Heart left ventricle (tissue), 16 donors: ENCODE measurements around the gene COPRS. TPM values are rescaled to one million over a fixed set of nuclear protein-coding genes. Genes with fewer than 3 reads are reported as not detected.
"Not testable (repeated sequence)": the region's sequence is repeated elsewhere in the genome, so short reads cannot be mapped to it uniquely, and the experiment has no call there.

ENCODE experiments used
- ATAC-seq, 4 donors: fragments of 200-7000 bp; cut with Tn5 transposase; one replicate each; pipeline ENCODE4 v1.9.1; 2020 to 2022; ENCODE audit warnings: moderate library complexity in 4 of 4, mild to moderate bottlenecking in 3 of 4, moderate number of reproducible peaks in 1 of 4
- DNase-seq, 5 donors: peaks; one replicate each; pipeline ENCODE4 v3.0.0-alpha.2; 2020
- H3K27ac ChIP-seq, 12 donors: fragments of 200-600 bp; sonication (generic) in 4 of 12; one replicate each; pipeline versions ENCODE4 v1.5.0 to v1.8.0; 2016 to 2022; ENCODE audit warnings: mild to moderate bottlenecking in 2 of 12
- H3K27me3 ChIP-seq, 9 donors: fragments of 200-600 bp; sonication (generic) in 2 of 9; one replicate each; pipeline versions ENCODE4 v1.5.1 to v1.8.0; 2016 to 2022; ENCODE audit warnings: mild to moderate bottlenecking in 3 of 9
- H3K36me3 ChIP-seq, 9 donors: fragments of 200-600 bp; sonication (generic) in 2 of 9; one replicate each; pipeline versions ENCODE4 v1.5.0 to v1.8.0; 2018 to 2022; ENCODE audit warnings: mild to moderate bottlenecking in 2 of 9
- H3K4me1 ChIP-seq, 12 donors: fragments of 200-600 bp; sonication (generic) in 4 of 12; one replicate each; pipeline versions ENCODE4 v1.5.0 to v1.8.0; 2016 to 2022; ENCODE audit warnings: mild to moderate bottlenecking in 3 of 12
- H3K4me3 ChIP-seq, 12 donors: fragments of 200-600 bp; sonication (generic) in 4 of 12; one replicate each; pipeline versions ENCODE4 v1.5.0 to v1.8.0; 2017 to 2022; ENCODE audit warnings: mild to moderate bottlenecking in 9 of 12, moderate library complexity in 4 of 12
- H3K9me3 ChIP-seq, 12 donors: fragments of 200-600 bp; sonication (generic) in 4 of 12; one replicate each; pipeline versions ENCODE4 v1.5.0 to v1.8.0; 2016 to 2022; ENCODE audit warnings: mild to moderate bottlenecking in 1 of 12
- CTCF ChIP-seq, 12 donors: fragments of 200-600 bp; sonication (generic) in 4 of 12; IDR thresholded peaks; one replicate each; pipeline versions ENCODE4 v1.5.0 to v1.8.0; 2018 to 2022; ENCODE audit warnings: antibody characterized with exemption in 12 of 12, mild to moderate bottlenecking in 5 of 12
- POLR2A ChIP-seq, 2 donors: fragments of 450-650 bp; IDR thresholded peaks; one replicate each; pipeline ENCODE4 v1.6.1; 2017; ENCODE audit warnings: antibody characterized with exemption in 2 of 2, mild to moderate bottlenecking in 2 of 2, moderate library complexity in 2 of 2
- WGBS, 4 donors: extraction: QIAGEN DNeasy Blood & Tissue Kit in 2 of 4; methylation state at CpG; one replicate each; pipeline versions ENCODE4 v1.1.5 to v1.1.7; 2013 to 2018; 5-methylcytosine and 5-hydroxymethylcytosine counted together
- intact Hi-C, 10 donors: fragments of 100-400 bp; cut with DNase I; formaldehyde crosslinking; loops; one replicate each; pipeline versions ENCODE4 v1.11.1 to v1.14.2; 2022
- polyA plus RNA-seq, 2 donors: library from polyadenylated mRNA; stranded (reverse); fragments of 200-250 nt; gene quantifications; one replicate each; pipeline ENCODE4 v1.2.3, GENCODE V29; 2013
- total RNA-seq, 9 donors: library from RNA; depleted of rRNA in 2 of 9; stranded (reverse); fragments of >200 nt in 2 of 9; fragmentation: NEBNext Ultra II Directional in 3 of 9; extraction: Animal tissue kit (Norgen Biotek cat#: 25700) in 3 of 9; gene quantifications; one replicate each; pipeline versions ENCODE4 v1.1.0 to v1.2.4, GENCODE V29; 2016 to 2023
- donor health status: ischemic (EF 13 %, LVEDD 7.1; RV severe dilation, severe dysfunction).
- donor health status: healthy with polysubstance abuse.
- donor health status: DM: no; HTN: yes; CAD: no.
- donor health status: DM: no; HTN: no; CAD: no.
- donor health status: ischemic (EF 25% LVEDD 6.9; RV normal size, moderate dysfunction).
- donor health status: ischemic (EF 25% LVEDD 5.7; RV mildly dilated, moderate dysfunction).
- donor health status: healthy.
- donor health status: DM: yes; HTN: yes; CAD: no.
- donor health status: ischemic (EF 35%, LVEDD 5.7; RV mildly dilated, moderate dysfunction).
- donor health status: nonischemic (EF 11% LVEDD 7.7; RV severe dilation, severe dysfunction).
- donor health status: DM: yes; HTN: yes; CAD: no.
- donor health status: PGD.
- donor health status: ischemic (EF 29% LVEDD 5.4; RV normal size, mild dysfunction).
- donor health status: nonischemic (EF 23%, LVEDD 6.1; RV moderate dilation, normal function).

Gene COPRS
- total and polyA plus RNA-seq, 11 donors, result 39.9 to 104 (median 54.3) TPM

- ATAC-seq (no peak), DNase-seq (no peak)
- Histone ChIP-seq H3K36me3 (no peaks in the 10 kb centered on the region), H3K4me1 (peaks cover 0 to 9% (median 0%) of the 10 kb centered on the region in 12 donors), H3K27ac (no peak overlapping the region), H3K9me3 (no peaks in the 10 kb centered on the region), H3K4me3 (no peak overlapping the region), H3K27me3 (no peaks in the 10 kb centered on the region)
- TF ChIP-seq POLR2A (IDR thresholded peaks at IDR 0.05), result no peak
- TF ChIP-seq CTCF (IDR thresholded peaks at IDR 0.05), result no peak
- WGBS, 4 donors, result 57 to 67% (median 62%) methylated on average over 5 of the region's 5 CpGs
- intact Hi-C loops, result no loop called here
Observed at GRCh38 chr17:31815212-31815730, 43.8 kb downstream of the COPRS start.

DNA sequence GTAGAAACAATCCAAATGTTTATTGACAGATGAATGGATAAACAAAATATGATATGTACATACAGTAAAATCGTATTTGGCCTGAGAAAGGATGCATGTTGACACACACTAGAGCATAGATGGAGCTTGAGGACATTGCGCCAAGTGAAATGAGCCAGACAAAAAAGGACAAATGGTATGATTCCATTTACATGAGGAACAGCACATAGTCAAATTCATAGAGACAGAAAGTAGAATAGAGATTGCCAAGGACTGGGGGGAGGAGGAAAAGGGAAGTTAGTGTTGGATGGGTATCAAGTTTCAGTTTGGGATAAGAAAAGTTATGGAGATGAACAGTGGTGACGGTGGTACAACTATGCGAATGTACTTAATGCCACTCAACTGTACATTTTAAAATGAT, 47.9 kb downstream of the COPRS start:
- Histone ChIP-seq H3K27ac (no peak overlapping the region), H3K4me3 (no peak overlapping the region), H3K27me3 (no peaks in the 10 kb centered on the region), H3K36me3 (no peaks in the 10 kb centered on the region), H3K9me3 (no peaks in the 10 kb centered on the region), H3K4me1 (peaks cover 0 to 9% (median 0%) of the 10 kb centered on the region in 12 donors)
- ATAC-seq (no peak), DNase-seq (no peak)
- intact Hi-C loops, result no loop called here
- no peak for TF ChIP-seq POLR2A (IDR thresholded peaks at IDR 0.05)
- TF ChIP-seq CTCF (IDR thresholded peaks at IDR 0.05), result no peak
- 47 to 61% (median 54%) methylated on average over 4 of the region's 4 CpGs for WGBS, 4 donors

DNA sequence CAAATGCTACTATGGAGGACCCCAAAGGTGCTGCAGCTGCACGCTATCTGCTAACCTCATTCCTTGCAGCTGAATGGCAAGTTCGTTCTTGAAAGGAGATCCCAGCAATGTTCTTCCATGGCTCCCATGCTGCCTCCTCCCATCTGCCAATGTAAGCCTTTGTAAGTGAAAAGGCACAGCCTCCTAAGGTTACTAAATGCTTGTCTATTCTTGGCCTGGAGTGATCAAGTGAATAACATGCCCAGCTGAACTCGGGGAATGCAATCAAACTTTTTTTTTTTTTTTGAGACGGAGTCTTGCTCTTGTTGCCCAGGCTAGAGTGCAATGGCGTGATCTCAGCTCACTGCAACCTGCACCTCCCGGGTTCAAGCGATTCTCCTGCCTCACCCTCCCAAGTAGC, 49.2 kb downstream of the COPRS start:
- H3K4me1 ChIP-seq, H3K27ac ChIP-seq, H3K4me3 ChIP-seq, H3K27me3 ChIP-seq, ATAC-seq, H3K36me3 ChIP-seq, H3K9me3 ChIP-seq, intact Hi-C loops, DNase-seq: not testable (repeated sequence)
- 84 to 87% (median 85%) methylated on average over 7 of the region's 7 CpGs for WGBS, 4 donors

GRCh38 chr17:31808521-31809050, 50.5 kb downstream of the COPRS start:
- no peaks in the 10 kb centered on the region for H3K9me3 ChIP-seq
- no peak overlapping the region for H3K27ac ChIP-seq
- TF ChIP-seq CTCF (IDR thresholded peaks at IDR 0.05), result no peak
- no peak for TF ChIP-seq POLR2A (IDR thresholded peaks at IDR 0.05)
- intact Hi-C loops, result no loop called here
- DNase-seq, result no peak
- no peak for ATAC-seq
- no peaks in the 10 kb centered on the region for H3K27me3 ChIP-seq
- H3K4me3 ChIP-seq, result no peak overlapping the region
- WGBS, 4 donors, result 87 to 92% (median 88%) methylated on average over 4 of the region's 4 CpGs
- H3K4me1 ChIP-seq, result peaks cover 0 to 9% (median 0%) of the 10 kb centered on the region in 12 donors
- H3K36me3 ChIP-seq, result no peaks in the 10 kb centered on the region

DNA sequence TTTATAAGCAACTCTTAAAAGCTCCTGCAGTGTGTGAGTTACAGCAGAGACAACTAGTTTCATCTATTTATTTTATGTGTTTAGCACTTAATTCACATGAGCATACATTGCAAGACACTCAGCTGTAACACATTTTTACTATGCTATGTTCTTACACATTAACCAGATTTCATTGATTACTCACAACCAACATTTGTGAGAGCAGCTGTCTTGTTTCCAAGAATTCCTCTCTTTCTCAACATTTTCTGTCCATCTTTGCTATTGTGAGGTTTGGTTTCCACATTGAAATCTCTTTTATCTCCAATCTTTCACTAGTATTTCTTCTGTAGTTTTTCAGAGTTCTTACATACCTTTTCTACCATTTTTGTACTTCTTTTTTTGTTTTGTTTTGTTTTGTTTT, 51.2 kb downstream of the COPRS start:
- DNase-seq (no peak), ATAC-seq (no peak)
- Histone ChIP-seq H3K4me1 (peaks cover 0 to 9% (median 0%) of the 10 kb centered on the region in 12 donors), H3K4me3 (no peak overlapping the region), H3K27ac (no peak overlapping the region), H3K27me3 (no peaks in the 10 kb centered on the region), H3K36me3 (no peaks in the 10 kb centered on the region), H3K9me3 (no peaks in the 10 kb centered on the region)
- no peak for TF ChIP-seq CTCF (IDR thresholded peaks at IDR 0.05)
- no peak for TF ChIP-seq POLR2A (IDR thresholded peaks at IDR 0.05)
- intact Hi-C loops, result no loop called here
